HG02642 (cell line): Measurements from ENCODE around the gene SLC22A5.

ENCODE experiments used
- ATAC-seq: cut with Tn5 transposase; IDR thresholded peaks from one replicate; pipeline ENCODE4 v1.9.1; 2021; ENCODE audit warnings: mild to moderate bottlenecking; ENCODE audit not compliant: unreplicated experiment, poor library complexity

The SLC22A5 gene

GRCh38 chr5:132364319-132364718 is 5.2 kb upstream of the SLC22A5 start:
- ATAC-seq: no peak

- ATAC-seq: no peak
These were observed 4.3 kb upstream of the SLC22A5 start for GRCh38 chr5:132365213-132365612.

- ATAC-seq: no peak
These were observed 1.3 kb upstream of the SLC22A5 start for GRCh38 chr5:132368186-132368585.

GRCh38 chr5:132369007-132369473 is 470 bp upstream of the SLC22A5 start:
- no peak for ATAC-seq

- no peak for ATAC-seq
These were observed 866 bp downstream of the SLC22A5 start for GRCh38 chr5:132370181-132370970.

GRCh38 chr5:132370971-132371602 is 1.6 kb downstream of the SLC22A5 start:
- no peak for ATAC-seq

GRCh38 chr5:132371603-132371994 is 2.1 kb downstream of the SLC22A5 start:
- ATAC-seq: no peak

GRCh38 chr5:132372127-132372526 is 2.6 kb downstream of the SLC22A5 start:
- no peak for ATAC-seq

GRCh38 chr5:132372542-132372941 is 3.0 kb downstream of the SLC22A5 start:
- no peak for ATAC-seq

- ATAC-seq: no peak
These were observed 6.4 kb downstream of the SLC22A5 start for GRCh38 chr5:132375957-132376356.

- ATAC-seq: no peak
These were observed 7.5 kb downstream of the SLC22A5 start for GRCh38 chr5:132376694-132377641.

- no peak for ATAC-seq
These were observed 8.2 kb downstream of the SLC22A5 start for GRCh38 chr5:132377738-132378137.

GRCh38 chr5:132378580-132378979 is 9.1 kb downstream of the SLC22A5 start:
- no peak for ATAC-seq

- ATAC-seq: no peak
These were observed 10.5 kb downstream of the SLC22A5 start for GRCh38 chr5:132380047-132380446.

GRCh38 chr5:132380741-132381140 is 11.2 kb downstream of the SLC22A5 start:
- no peak for ATAC-seq

GRCh38 chr5:132381614-132382013 is 12.1 kb downstream of the SLC22A5 start:
- no peak for ATAC-seq

- no peak for ATAC-seq
These were observed 13.8 kb downstream of the SLC22A5 start for GRCh38 chr5:132383261-132383660.

- no peak for ATAC-seq
These were observed 14.5 kb downstream of the SLC22A5 start for GRCh38 chr5:132383984-132384383.

GRCh38 chr5:132384506-132385050 is 15.1 kb downstream of the SLC22A5 start:
- no peak for ATAC-seq

GRCh38 chr5:132385326-132386105 is 16.0 kb downstream of the SLC22A5 start:
- no peak for ATAC-seq
